Endothelial cell of umbilical vein (primary cell): Measurements from ENCODE around the gene FAM120C. TPM values are rescaled to one million over a fixed set of nuclear protein-coding genes. Genes with fewer than 3 reads are reported as not detected.
A peak's percentile ranks its signal among the peaks of the same experiment; 100 is the strongest.

Experiments
- BruUV-seq: library from RNA; stranded (reverse); fragments of 400-500 nt; replicated peaks from 2 replicates; lab custom pipeline; 2021; lab: Mats Ljungman, UMichigan
- CTCF ChIA-PET: fragments of 300-600, 350-600 bp; sonication (Branson Sonifier 250); formaldehyde crosslinking; loops from one replicate; lab custom pipeline; 2021; ENCODE audit warnings: antibody characterized with exemption, inconsistent platforms; lab: Charles Lee
- POLR2A ChIA-PET: fragments of 300-600, 350-600 bp; sonication (Branson Sonifier 250); formaldehyde crosslinking; loops from one replicate; lab custom pipeline; 2021; ENCODE audit warnings: antibody characterized with exemption, inconsistent platforms; lab: Charles Lee
- DNase-seq: peaks from one replicate; pipeline ENCODE4 v3.0.0-alpha.2; 2011; ENCODE audit warnings: low read depth, low spot score
- FAIRE-seq: peaks from 2 replicates; lab custom pipeline; 2011; peaks lifted over from hg19 to GRCh38; lab: Jason Lieb, UNC
- H2AFZ ChIP-seq: 2 replicates; pipeline ENCODE4 v1.6.0; 2012; ENCODE audit warnings: low read depth, low read length, control low read depth, inconsistent platforms
- H3K27ac ChIP-seq: 2 replicates; pipeline ENCODE4 v1.5.1; 2011; ENCODE audit warnings: low read depth, mild to moderate bottlenecking, control low read depth, low read length, moderate library complexity; ENCODE audit not compliant: insufficient read depth
- H3K27me3 ChIP-seq, 2 experiments: 2 replicates each; pipeline versions ENCODE4 v1.6.0 to v1.6.1; 2011; ENCODE audit warnings: low read length in 2 of 2, mixed read lengths in 1 of 2; ENCODE audit not compliant: control insufficient read depth in 2 of 2, insufficient read depth in 2 of 2
- H3K36me3 ChIP-seq, 2 experiments: 2 replicates in 1 of 2; 3 replicates in 1 of 2; pipeline ENCODE4 v1.5.1; 2011; ENCODE audit warnings: low read length in 2 of 2, mild to moderate bottlenecking in 1 of 2, moderate library complexity in 1 of 2; ENCODE audit not compliant: control insufficient read depth in 2 of 2, insufficient read depth in 2 of 2; ENCODE audit errors: extremely low read depth in 1 of 2
- H3K4me1 ChIP-seq: 3 replicates; pipeline ENCODE4 v1.5.1; 2011; ENCODE audit warnings: mild to moderate bottlenecking, low read length; ENCODE audit not compliant: control insufficient read depth, insufficient read depth; ENCODE audit errors: extremely low read depth
- H3K4me2 ChIP-seq: 2 replicates; pipeline ENCODE4 v1.6.1; 2011; ENCODE audit warnings: low read length, control low read depth, mixed read lengths; ENCODE audit not compliant: insufficient read depth
- H3K4me3 ChIP-seq, 3 experiments: fragments of 200-600 bp in 1 of 3; sonication (generic), shearing (Covaris generic) in 1 of 3; replicated peaks in 1 of 3; 2 replicates each; pipeline ENCODE4 v1.5.1; 2011 to 2016; ENCODE audit warnings: control low read depth in 3 of 3, low read length in 3 of 3, mild to moderate bottlenecking in 2 of 3, inconsistent platforms in 1 of 3, low read depth in 1 of 3, moderate library complexity in 1 of 3; ENCODE audit not compliant: insufficient read depth in 1 of 3
- H3K79me2 ChIP-seq: 2 replicates; pipeline ENCODE4 v1.6.0; 2012; ENCODE audit warnings: low read length, inconsistent platforms; ENCODE audit not compliant: control insufficient read depth, insufficient read depth
- H3K9ac ChIP-seq: replicated peaks from 2 replicates; pipeline ENCODE3; 2011; ENCODE audit warnings: low read length, control low read depth; ENCODE audit not compliant: insufficient read depth; ENCODE audit errors: extremely low read depth
- H3K9me1 ChIP-seq: replicated peaks from 3 replicates; pipeline ENCODE4 v1.6.0; 2011; ENCODE audit warnings: mild to moderate bottlenecking, low read length; ENCODE audit not compliant: control insufficient read depth, insufficient read depth; ENCODE audit errors: extremely low read depth
- H3K9me3 ChIP-seq: replicated peaks from 2 replicates; pipeline ENCODE4 v1.5.1; 2012; ENCODE audit warnings: low read length, inconsistent platforms; ENCODE audit not compliant: control insufficient read depth, insufficient read depth
- H4K20me1 ChIP-seq: replicated peaks from 2 replicates; pipeline ENCODE3; 2011; ENCODE audit warnings: mild to moderate bottlenecking, low read length; ENCODE audit not compliant: control insufficient read depth, insufficient read depth; ENCODE audit errors: extremely low read depth
- EZH2 ChIP-seq: IDR thresholded peaks from 2 replicates; pipeline ENCODE4 v1.6.1; 2012; ENCODE audit warnings: borderline replicate concordance, low read depth, mild to moderate bottlenecking, moderate library complexity, low read length, inconsistent platforms; ENCODE audit not compliant: severe bottlenecking
- FOS ChIP-seq: IDR thresholded peaks from 2 replicates; pipeline ENCODE4 v1.6.1; 2011; ENCODE audit warnings: mild to moderate bottlenecking, low read length, moderate library complexity, borderline replicate concordance; ENCODE audit not compliant: insufficient read depth
- GATA2 ChIP-seq: IDR thresholded peaks from 2 replicates; pipeline ENCODE4 v1.7.0; 2011; ENCODE audit warnings: low read depth, mild to moderate bottlenecking, moderate library complexity, mixed read lengths, low read length; ENCODE audit not compliant: insufficient read length, insufficient read depth
- JUN ChIP-seq: IDR thresholded peaks from 2 replicates; pipeline ENCODE4 v1.6.1; 2011; ENCODE audit warnings: borderline replicate concordance, low read depth; ENCODE audit not compliant: insufficient read length, insufficient read depth
- MYC ChIP-seq: IDR thresholded peaks from one replicate; pipeline ENCODE4 v1.6.1; 2011; ENCODE audit warnings: mild to moderate bottlenecking, low read depth, low read length
- dilution Hi-C: fragments of 300-500 bp; cut with MboI; formaldehyde crosslinking; loops from one replicate; pipeline ENCODE4 v1.15.0; 2019; ENCODE audit warnings: low sequenced_read_pairs; ENCODE audit not compliant: extremely low pct_ligation_motif_present
- intact Hi-C: fragments of 100-400 bp; cut with micrococcal nuclease; formaldehyde crosslinking; loops from one replicate; pipeline ENCODE4 v1.10.0; 2022
- polyA plus RNA-seq, 4 experiments: library from polyadenylated mRNA; depleted of rRNA in 3 of 4; stranded (reverse) in 3 of 4; unstranded in 1 of 4; fragments of >200 nt; gene quantifications; 2 replicates each; pipeline versions ENCODE4 v1.2.1 to v1.2.3, GENCODE V29; 2011 to 2012; ENCODE audit warnings: missing spikeins in 1 of 4
- total RNA-seq: library from RNA; stranded (reverse); gene quantifications from 2 replicates; pipeline ENCODE4 v1.2.3, GENCODE V29; 2021

Gene FAM120C
- total and polyA plus RNA-seq, 2 donors (not counting 3 experiments of a cell fraction or from before 2014, with no cell fraction given), result 4.2 to 11.4 TPM

- H3K27ac ChIP-seq, result peak overlapping the region; percentile 68
- POLR2A ChIA-PET, result interaction anchor here (0.6 kb wide), 1 partner anchor 497 kb away, joined by 8 read pairs; no protein-coding TSS in a partner anchor
- peak; percentile 84 for FAIRE-seq
Measured at GRCh38 chrX:54180403-54180802, 2.7 kb downstream of the FAM120C start.

GRCh38 chrX:54178100-54178940 lies 4.7 kb downstream of the FAM120C start:
- H3K79me2 ChIP-seq, result peaks cover 76% of the 10 kb centered on the region
- CTCF ChIA-PET, result interaction anchor here (0.6 to 2.5 kb wide), 4 partner anchors 10 to 136 kb away, joined by 3 to 7 read pairs (median 4); partner anchors contain the start of gene PHF8
- no peaks in the 10 kb centered on the region for H3K36me3 ChIP-seq
- dilution Hi-C loops (no loop called here), intact Hi-C loops (no loop called here)
- peak overlapping the region in 1 of 3 experiments; percentile 23 for H3K4me3 ChIP-seq
- no peaks in the 10 kb centered on the region for H3K9me3 ChIP-seq
- BruUV-seq, result no TSS peak
- peaks cover 44% of the 10 kb centered on the region for H3K4me1 ChIP-seq
- H3K27me3 ChIP-seq, result no peaks in the 10 kb centered on the region
- DNase-seq (peak; percentile 64), FAIRE-seq (peak; percentile 86)
- H2AFZ ChIP-seq, result no peak overlapping the region
- H4K20me1 ChIP-seq, result no peaks in the 10 kb centered on the region
- H3K9ac ChIP-seq, result peak overlapping the region; percentile 37
- H3K27ac ChIP-seq, result peak overlapping the region; percentile 64
- no peaks in the 10 kb centered on the region for H3K9me1 ChIP-seq
- no peak for TF ChIP-seq EZH2
- TF ChIP-seq JUN, result peak; percentile 79
- TF ChIP-seq FOS, result peak; percentile 66
- no peak for TF ChIP-seq GATA2
- no peak for TF ChIP-seq MYC
- POLR2A ChIA-PET, result interaction anchor here (0.8 kb wide), 1 partner anchor 85 kb away, joined by 3 read pairs; no protein-coding TSS in a partner anchor
- peak overlapping the region; percentile 85 for H3K4me2 ChIP-seq

More at GRCh38 chrX:54180403-54180802, 2.7 kb downstream of the FAM120C start:
- H3K4me2 ChIP-seq, result peak overlapping the region; percentile 85
- dilution Hi-C loops (no loop called here), intact Hi-C loops (loop anchor here (5.0 to 10.0 kb wide), 4 partner anchors 177 to 1532 kb away; partner anchors contain the start of genes HUWE1, MAGED2 and WNK3)
- H3K79me2 ChIP-seq, result peaks cover 66% of the 10 kb centered on the region
- peaks cover 44% of the 10 kb centered on the region for H3K4me1 ChIP-seq
- no peak overlapping the region for H2AFZ ChIP-seq
- H3K27me3 ChIP-seq, result no peaks in the 10 kb centered on the region
- TF ChIP-seq EZH2 (no peak), GATA2 (no peak), JUN (peak; percentile 18), FOS (no peak)
- peak; percentile 53 for DNase-seq
- peak overlapping the region in 1 of 3 experiments; percentile 81 for H3K4me3 ChIP-seq
- BruUV-seq, result no TSS peak
- H3K36me3 ChIP-seq, result no peaks in the 10 kb centered on the region
- CTCF ChIA-PET, result interaction anchor here (0.8 kb wide), 1 partner anchor 138 kb away, joined by 4 read pairs; no protein-coding TSS in a partner anchor
- peak overlapping the region; percentile 61 for H3K9ac ChIP-seq
- H3K9me3 ChIP-seq, result no peaks in the 10 kb centered on the region
- no peaks in the 10 kb centered on the region for H4K20me1 ChIP-seq
- H3K9me1 ChIP-seq, result no peaks in the 10 kb centered on the region
